ENCODE data around the gene CYP4Z1.
"Not testable (repeated sequence)": the region's sequence is repeated elsewhere in the genome, so short reads cannot be mapped to it uniquely, and the experiment has no call there.

CYP4Z1 gene

DNA sequence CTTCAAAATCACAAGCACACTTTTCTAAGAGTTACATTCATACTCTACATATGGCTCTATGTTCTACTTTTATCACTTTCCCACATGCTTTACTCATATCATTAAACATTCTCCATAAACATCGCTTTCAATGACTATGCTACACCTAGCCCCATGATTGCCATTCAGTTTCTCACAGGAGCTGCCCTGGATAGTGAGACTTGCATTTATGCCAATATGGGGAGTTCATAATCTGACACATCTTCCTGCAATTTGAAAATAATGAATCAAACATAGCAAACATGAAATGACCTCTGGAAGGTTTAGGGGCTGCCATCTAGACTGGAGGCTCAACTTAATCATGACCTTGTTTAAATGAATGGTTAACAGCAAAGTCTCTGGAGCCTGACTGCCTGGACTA lies 61.2 kb downstream of the CYP4Z1 start:
- no peak for DNase-seq (ENCODE audit: low spot score)

DNA sequence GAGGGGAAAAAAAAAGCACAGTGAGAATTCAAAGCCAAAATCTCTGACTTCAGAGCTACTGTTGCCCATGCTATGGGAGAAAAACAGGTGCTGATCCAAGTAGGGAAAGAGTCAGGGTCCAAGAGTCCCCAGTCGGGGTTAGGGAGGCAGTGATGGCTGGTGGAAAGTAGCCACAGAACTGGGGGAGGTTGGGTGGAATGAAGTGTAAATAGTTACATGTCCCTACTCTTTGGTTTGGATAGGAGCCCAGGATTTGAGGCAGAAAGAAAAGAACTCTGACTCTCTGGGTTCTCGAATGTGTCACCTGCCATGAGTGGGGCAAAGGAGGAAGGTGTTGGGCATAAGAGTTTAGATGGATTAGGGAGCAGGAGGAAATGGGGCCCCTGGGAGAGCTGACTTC lies 61.8 kb downstream of the CYP4Z1 start:
- DNase-seq (ENCODE audit: low spot score) = not testable (repeated sequence)

DNA sequence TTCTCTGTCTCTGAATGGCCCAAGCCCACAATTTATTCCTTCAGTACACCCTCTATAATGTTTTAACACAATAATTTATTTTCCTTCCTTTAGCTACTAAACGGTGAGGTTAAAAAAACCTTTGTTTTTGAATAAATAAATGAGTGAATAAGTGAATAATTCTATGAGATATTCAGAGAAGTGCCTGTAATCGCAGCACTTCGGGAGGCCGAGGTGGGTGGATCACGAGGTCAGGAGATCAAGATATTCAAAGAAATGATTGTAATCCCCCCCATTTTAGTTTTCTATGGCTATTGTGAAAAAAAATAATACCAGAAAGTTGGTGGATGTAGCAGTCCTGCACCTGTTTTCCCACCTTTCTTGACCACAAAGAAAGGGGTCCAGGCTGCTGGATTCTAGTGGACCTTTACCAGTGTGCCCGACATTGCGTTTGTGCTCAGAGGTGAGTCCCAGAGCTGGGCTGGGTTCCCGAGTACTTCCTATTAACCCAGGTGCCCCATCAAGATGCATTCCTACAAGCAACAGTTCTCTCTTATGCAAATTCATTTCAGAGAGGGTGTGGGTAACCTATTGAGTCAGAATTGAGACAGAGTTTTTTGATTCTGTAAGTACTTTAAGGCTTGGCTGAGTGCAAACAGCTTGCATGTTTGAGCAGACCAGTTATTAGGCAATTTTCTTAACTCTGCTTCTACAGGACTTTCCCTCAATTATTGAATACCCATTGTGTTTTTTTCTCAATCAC lies 62.6 kb downstream of the CYP4Z1 start:
- DNase-seq (ENCODE audit: low spot score) = not testable (repeated sequence)

DNA sequence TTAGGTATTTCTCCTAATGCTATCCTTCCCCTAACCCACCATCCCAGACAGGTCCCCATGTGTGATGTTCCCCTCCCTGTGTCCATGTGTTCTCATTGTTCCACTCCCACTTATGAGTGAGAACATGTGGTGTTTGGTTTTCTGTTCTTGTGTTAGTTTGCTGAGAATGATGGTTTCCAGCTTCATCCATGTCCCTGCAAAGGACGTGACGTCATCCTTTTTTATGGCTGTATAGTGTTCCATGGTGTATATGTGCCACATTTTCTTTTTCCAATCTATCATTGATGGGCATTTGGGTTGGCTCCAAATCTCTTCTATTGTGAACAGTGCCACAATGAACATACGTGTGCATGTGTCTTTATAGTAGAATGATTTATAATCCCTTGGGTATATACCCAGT lies 65.6 kb downstream of the CYP4Z1 start:
- DNase-seq (ENCODE audit: low spot score) = not testable (repeated sequence)

DNA sequence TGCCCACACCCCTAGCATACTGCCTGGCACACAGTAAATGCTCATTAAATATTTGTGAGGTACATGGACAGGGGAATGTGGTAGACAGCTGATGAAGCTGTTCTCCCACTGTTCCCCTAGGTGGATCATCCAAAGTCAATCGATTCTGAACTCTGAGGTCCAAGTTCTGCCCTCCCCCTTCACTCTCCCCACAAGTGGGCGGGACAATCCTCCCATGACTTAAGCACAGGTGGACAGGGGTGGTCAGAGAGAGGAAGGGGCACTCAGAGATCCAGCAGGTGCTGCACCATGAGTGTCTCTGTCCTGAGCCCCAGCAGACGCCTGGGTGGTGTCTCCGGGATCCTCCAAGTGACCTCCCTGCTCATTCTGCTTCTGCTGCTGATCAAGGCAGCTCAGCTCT lies 70.2 kb downstream of the CYP4Z1 start, which contains the start of gene CYP4A22:
Gene CYP4A22, plus strand, starts transcription at position 244 of the 400 bp plus-strand sequence. Its CDS starts 45 bp downstream, at position 289.
- DNase-seq (ENCODE audit: low spot score) = no peak

DNA sequence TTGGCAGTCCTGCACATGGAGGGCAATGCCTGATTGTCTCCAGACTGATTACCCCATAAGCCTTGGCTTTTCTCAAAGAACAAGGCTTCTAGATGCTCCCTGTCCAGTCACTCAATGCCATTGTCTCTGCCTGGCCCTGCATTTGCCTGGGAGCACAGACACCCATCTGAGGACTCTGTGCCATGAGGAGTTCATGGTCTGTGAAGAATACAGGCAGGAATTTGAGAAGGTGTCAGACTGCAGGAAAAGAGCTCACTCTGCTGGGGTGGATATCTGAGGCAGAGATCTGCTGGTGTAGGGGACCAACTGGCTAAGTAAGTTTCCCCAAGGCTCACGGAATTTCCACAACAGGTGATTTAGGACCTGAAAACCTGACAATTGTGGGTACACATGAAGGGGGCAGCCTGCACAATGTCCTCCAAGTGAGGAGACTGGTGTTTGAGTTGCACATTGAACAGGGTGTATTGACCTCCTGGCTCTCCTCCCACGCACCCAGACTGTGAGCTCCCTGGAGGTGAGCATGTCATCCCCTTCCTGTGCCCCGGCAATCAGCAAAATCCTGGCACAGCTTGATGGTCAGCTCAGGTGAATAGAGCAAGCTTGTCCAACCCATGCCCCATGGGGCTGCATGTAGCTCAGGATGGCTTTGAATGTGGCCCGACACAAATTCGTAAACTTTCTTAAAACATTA lies 71.0 kb downstream of the CYP4Z1 start:
- no peak for DNase-seq (ENCODE audit: low spot score)

DNA sequence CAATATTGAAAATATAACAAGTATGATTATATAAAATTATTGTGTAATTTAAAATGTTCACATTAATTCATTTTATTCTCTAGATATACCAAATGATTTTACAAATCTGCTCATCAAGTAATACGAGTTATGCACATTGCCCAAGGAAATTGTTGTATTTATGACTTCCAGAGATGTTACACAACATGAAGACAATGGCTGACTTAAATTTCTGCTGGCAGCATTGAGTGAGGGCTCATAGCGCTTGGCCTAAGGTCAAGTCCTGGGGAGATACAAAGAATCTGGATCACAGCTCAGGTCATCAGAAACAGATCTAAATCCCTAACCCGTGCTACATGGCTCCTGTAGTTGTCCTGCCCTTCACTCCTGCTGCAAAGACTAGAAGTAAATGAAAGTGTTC lies 73.3 kb downstream of the CYP4Z1 start:
- not testable (repeated sequence) for DNase-seq (ENCODE audit: low spot score)

DNA sequence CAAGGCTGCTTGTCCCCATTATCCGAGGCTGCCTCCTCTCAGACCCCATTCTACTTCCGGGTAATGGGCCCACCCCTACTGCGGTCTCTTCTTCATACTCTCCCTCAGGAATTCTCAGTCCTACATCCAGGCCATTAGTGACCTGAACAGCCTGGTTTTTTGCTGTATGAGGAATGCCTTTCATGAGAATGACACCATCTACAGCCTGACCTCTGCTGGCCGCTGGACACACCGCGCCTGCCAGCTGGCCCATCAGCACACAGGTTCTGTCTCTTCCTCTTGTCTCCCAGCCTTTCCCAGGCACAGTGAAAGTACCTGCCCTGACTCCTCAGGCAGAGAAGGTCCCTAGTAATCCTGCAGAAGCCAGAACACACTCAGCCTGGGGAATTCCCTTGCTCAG lies 76.6 kb downstream of the CYP4Z1 start:
- DNase-seq (ENCODE audit: low spot score) = not testable (repeated sequence)

DNA sequence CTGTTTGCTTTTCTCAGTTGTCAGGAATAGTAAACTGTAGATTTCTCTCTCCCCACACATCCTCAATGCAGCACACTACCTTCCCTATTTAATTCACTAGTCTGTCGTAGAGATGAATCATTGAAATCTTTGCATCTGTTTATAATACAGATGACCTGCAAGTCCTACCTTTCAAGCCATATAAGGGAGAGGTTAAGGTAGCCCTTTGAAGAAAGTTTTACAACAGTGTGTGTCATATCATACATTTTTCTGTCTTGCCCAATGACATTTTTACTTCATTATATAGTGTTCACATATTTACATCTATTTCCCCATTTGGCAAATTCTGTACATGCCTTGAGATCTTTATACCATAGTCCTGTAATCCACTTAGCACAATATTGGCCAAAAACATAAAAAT lies 79.5 kb downstream of the CYP4Z1 start:
- not testable (repeated sequence) for DNase-seq (ENCODE audit: low spot score)

DNA sequence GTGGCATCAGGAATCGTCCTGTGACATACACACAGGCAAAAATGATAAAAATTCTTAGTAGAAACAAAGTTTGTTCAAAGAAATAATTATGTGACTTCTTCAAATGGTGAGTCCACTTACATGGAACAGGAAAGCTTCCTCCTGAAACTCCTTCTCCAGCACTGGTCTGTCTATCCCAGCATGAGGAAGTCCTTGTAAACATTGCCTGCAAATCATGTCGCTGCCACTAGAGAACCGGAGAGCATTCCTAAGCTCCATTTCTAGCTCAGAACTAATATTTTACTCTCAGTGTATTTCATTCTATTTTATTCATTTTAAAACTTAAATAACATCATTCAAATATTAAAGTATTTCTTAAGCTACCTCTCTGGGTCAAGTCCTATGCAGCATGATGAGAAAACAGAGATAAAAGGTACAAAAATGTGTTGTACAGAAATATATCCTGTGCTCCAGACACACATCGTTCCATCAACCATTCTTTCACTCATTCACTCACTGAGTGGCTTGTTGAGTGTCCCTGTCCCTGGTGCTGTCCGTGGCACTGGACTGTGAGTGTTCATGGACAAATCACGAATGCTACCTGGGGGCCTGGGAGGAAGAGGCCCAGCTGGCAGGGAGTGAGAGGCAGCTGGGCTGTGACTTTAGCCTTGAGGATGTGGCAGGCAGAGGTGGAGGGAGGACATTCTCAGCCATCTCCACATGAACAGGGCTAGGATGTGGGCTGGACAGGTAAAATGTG lies 80.2 kb downstream of the CYP4Z1 start:
- DNase-seq (ENCODE audit: low spot score) = no peak

DNA sequence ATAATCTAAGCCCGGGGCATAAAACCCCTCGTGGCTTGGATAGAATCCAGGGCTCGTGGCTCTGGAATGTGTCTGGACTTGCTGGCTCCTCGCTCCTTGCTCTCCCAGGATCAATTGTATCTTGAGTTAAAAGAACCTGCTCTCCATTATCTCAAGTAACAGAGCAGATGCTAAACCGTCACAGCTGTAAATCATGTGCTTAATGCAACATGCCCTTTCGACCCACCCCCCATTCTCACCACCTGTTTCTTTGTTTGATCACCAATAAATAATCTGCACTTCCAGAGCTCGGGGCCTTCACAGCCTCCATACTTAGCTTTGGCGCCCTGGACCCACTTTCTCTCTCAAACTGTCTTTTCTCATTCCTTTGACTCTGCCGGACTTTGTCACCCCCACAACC lies 82.1 kb downstream of the CYP4Z1 start:
- DNase-seq (ENCODE audit: low spot score) = not testable (repeated sequence)

DNA sequence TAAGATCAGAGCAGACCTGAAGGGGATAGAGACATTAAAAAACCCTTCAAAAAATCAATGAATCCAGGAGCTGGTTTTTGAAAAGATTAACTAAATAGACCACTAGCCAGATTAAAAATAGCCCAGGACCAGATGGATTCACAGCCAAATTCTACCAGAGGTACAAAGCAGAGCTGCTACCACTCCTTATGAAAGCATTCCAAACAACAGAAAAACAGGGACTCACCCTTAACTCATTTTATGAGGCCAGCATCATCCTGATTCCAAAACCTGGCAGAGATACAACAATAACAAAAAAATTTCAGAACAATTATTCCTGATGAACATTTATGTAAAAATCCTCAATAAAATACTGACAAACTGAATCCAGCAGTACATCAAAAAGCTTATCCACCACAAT lies 89.4 kb downstream of the CYP4Z1 start:
- not testable (repeated sequence) for DNase-seq (ENCODE audit: low spot score)

DNA sequence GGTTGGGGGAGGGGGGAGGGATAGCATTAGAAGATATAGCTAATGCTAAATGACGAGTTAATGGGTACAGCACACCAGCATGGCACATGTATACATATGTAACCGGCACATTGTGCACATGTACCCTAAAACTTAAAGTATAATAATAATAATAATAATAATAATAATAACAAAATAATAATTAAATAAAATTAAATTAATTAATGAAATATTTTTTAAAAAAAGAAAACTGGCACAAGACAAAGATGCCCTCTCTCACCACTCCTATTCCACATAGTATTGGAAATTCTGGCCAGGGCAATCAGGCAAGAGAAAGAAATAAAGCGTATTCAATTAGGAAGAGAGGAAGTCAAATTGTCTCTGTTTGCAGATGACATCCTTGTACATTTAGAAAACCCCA lies 90.9 kb downstream of the CYP4Z1 start:
- DNase-seq (ENCODE audit: low spot score) = not testable (repeated sequence)

DNA sequence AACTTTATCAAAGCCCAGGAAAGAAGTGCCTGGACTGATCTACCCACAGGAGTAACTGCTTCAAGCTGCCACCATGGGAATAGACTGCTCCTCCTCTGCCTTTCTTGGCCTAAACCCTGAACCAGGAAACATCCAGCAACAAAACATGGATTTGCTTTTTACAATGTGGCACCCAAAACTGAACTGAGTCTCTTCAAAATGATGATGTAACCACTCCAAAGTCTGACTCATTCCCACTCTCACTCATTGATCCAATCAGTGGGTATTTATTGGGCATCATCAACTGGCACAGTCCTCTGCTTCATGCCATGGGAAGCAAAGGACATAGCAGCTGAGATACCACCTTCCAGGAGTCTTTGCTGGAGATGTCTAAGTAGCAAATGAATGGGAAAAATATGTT lies 93.7 kb downstream of the CYP4Z1 start:
- no peak for DNase-seq (ENCODE audit: low spot score)

DNA sequence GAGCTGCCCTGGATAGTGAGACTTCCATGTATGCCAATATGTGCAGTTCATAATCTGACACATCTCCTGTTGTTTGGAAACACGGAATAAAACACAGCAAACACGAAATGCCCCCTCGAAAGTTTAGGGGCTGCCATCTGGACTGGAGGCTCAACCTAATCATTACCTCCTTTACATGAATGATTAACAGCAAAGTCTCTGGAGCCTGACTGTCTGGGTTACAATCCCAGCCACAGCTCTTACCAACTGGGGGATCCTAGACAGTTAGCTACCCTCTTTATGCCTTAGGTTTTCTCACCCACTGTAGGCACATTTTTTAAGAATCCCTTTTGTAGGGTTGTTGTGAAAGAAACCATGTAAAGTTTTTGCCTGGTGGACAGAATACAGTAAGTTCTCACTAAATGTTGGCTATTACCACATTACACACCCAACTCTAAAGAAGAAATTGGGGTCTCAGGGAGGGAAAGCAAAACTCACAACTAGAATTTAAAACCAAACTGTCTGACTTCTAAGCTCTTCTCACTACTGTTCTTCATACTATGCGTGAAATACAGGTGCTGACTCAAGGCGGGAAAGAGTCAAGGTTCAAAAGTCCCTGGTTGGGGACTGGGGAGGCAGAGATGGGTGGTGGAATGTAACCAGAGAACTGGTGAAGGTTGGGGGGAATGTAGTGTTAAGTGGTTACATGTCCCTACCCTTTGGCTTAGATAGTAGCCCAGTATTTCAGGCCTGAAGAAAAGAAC lies 94.4 kb downstream of the CYP4Z1 start:
- no peak for DNase-seq (ENCODE audit: low spot score)

DNA sequence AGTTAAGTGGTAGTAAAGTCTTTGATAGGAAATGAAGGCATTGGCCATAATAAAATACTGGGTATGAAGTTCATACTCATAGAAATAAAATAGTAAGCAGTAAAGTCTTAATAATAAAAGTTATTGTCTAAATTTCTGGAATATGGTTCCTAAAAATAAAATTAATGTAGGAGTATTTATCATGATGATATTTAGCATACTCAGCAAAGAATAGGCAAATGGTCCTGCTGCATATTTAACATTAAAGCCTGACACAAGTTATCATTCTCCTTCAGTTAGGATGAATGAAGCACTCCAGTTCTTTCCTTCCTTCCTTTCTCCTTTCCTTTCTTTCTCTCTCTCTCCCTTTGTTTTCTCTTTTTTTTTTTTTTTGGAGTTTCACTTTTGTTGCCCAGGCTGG lies 97.5 kb downstream of the CYP4Z1 start:
- no peak for DNase-seq (ENCODE audit: low spot score)

Data from AG08395 (cell line).